ENCODE measurements around the gene PPP1R1C.

DNA sequence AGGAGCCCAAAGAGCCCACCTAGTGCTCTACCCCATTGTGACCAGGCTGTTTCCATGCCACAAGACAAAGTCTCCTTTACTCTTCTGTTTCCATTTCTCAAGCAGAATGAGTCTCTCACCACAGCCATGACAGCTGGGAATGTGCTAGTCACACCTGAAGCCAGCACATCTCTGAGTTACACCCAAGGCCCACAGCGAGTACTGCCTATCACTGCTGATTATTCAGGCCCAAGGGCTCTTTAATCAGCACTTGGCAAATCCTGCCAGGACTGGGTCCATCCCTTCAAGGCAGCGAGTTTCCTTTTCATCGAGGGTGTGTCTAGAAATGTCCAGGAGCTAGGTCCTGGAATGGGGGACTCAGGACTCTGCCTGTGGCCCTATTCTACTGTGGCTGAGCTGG lies 14.6 kb upstream of the PPP1R1C start:
- TF ChIP-seq, protein P1, sequence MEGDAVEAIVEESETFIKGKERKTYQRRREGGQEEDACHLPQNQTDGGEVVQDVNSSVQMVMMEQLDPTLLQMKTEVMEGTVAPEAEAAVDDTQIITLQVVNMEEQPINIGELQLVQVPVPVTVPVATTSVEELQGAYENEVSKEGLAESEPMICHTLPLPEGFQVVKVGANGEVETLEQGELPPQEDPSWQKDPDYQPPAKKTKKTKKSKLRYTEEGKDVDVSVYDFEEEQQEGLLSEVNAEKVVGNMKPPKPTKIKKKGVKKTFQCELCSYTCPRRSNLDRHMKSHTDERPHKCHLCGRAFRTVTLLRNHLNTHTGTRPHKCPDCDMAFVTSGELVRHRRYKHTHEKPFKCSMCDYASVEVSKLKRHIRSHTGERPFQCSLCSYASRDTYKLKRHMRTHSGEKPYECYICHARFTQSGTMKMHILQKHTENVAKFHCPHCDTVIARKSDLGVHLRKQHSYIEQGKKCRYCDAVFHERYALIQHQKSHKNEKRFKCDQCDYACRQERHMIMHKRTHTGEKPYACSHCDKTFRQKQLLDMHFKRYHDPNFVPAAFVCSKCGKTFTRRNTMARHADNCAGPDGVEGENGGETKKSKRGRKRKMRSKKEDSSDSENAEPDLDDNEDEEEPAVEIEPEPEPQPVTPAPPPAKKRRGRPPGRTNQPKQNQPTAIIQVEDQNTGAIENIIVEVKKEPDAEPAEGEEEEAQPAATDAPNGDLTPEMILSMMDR (IDR thresholded peaks at IDR 0.05): no peak
- TF ChIP-seq POLR2A (IDR thresholded peaks at IDR 0.05): no peak
